Measurements from ENCODE around the gene MAML3. TPM values are rescaled to one million over a fixed set of nuclear protein-coding genes. Genes with fewer than 3 reads are reported as not detected.

The MAML3 gene
- total RNA-seq, 6 experiments from 2014 or later: 1.2 to 1.9 (median 1.6) TPM

DNA sequence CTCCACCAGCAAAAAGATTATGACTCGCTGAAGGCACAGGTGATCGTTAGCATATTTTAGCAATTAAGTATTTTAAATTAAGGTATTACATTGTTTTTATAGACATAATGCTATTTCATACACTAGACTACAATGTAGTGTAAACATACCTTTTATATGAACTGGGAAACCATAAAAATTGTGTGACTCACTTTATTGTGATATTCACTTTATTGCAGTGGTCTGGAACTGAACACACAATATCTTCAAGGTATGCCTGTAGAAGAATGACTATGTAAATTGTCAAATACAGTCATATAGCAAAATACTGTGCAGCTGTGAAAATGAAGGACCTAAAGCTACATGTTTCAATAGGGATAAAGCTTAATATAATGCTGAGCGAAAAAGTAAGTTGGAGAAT is 26.6 kb upstream of the MAML3 start:
- no peak for TF ChIP-seq CTCF (IDR thresholded peaks at IDR 0.05)
- no peak overlapping the region for H3K27ac Mint-ChIP-seq
- no peaks in the 10 kb centered on the region for H3K9me3 Mint-ChIP-seq
- no peaks in the 10 kb centered on the region for H3K36me3 Mint-ChIP-seq (ENCODE audit: low read depth)
- H3K27me3 Mint-ChIP-seq (ENCODE audit: insufficient read depth): no peaks in the 10 kb centered on the region; the same call in 1 of the 2 replicates
- peaks cover 18% of the 10 kb centered on the region for H3K4me1 Mint-ChIP-seq (ENCODE audit: low read depth)
- no peak overlapping the region for H3K4me3 Mint-ChIP-seq
- no peak for DNase-seq

- no peaks in the 10 kb centered on the region for H3K9me3 Mint-ChIP-seq
Observed at GRCh38 chr4:140176735-140177134, 22.8 kb upstream of the MAML3 start.

DNA sequence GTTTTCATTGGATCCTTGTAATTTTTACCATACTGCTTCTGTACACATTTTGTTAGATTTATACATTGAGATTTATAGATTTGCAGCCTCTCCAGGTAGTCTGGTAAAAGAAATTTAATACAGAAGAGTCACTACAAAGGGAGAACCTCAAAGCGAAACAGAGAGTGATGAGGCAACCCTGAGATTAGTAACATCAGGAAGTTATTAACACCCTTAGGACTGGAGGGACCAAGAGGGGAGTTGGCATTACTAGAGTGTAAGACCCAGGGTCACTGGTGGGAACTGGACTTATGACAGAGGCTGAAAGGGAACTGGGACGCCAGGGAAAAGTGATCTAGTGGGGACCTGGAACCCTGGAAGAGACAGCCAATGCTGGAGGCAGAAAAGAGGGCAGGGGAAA is 20.6 kb upstream of the MAML3 start:
- peaks cover 18% of the 10 kb centered on the region for H3K4me1 Mint-ChIP-seq (ENCODE audit: low read depth)

More at GRCh38 chr4:140176735-140177134, 22.8 kb upstream of the MAML3 start:
- Mint-ChIP-seq H3K4me3 (no peak overlapping the region), H3K4me1 (ENCODE audit: low read depth) (peaks cover 18% of the 10 kb centered on the region), H3K27ac (no peak overlapping the region), H3K27me3 (ENCODE audit: insufficient read depth) (peaks cover 1% of the 10 kb centered on the region; the same call in 1 of the 2 replicates), H3K36me3 (ENCODE audit: low read depth) (no peaks in the 10 kb centered on the region)
- no peak for TF ChIP-seq CTCF (IDR thresholded peaks at IDR 0.05)
- peak; percentile 38 for DNase-seq

GRCh38 chr4:140172960-140173359 is 19.0 kb upstream of the MAML3 start:
- DNase-seq: no peak
- TF ChIP-seq CTCF (IDR thresholded peaks at IDR 0.05): no peak
- Mint-ChIP-seq H3K9me3 (no peaks in the 10 kb centered on the region), H3K27ac (no peak overlapping the region), H3K27me3 (ENCODE audit: insufficient read depth) (peaks cover 1% of the 10 kb centered on the region; the same call in 1 of the 2 replicates), H3K4me1 (ENCODE audit: low read depth) (peaks cover 18% of the 10 kb centered on the region), H3K36me3 (ENCODE audit: low read depth) (no peaks in the 10 kb centered on the region), H3K4me3 (no peak overlapping the region)

More for the DNA sequence above, 20.6 kb upstream of the MAML3 start:
- Mint-ChIP-seq H3K4me3 (no peak overlapping the region), H3K9me3 (no peaks in the 10 kb centered on the region), H3K36me3 (ENCODE audit: low read depth) (no peaks in the 10 kb centered on the region), H3K27ac (no peak overlapping the region), H3K27me3 (ENCODE audit: insufficient read depth) (peaks cover 1% of the 10 kb centered on the region; the same call in 1 of the 2 replicates)
- TF ChIP-seq CTCF (IDR thresholded peaks at IDR 0.05): no peak
- DNase-seq: no peak

DNA sequence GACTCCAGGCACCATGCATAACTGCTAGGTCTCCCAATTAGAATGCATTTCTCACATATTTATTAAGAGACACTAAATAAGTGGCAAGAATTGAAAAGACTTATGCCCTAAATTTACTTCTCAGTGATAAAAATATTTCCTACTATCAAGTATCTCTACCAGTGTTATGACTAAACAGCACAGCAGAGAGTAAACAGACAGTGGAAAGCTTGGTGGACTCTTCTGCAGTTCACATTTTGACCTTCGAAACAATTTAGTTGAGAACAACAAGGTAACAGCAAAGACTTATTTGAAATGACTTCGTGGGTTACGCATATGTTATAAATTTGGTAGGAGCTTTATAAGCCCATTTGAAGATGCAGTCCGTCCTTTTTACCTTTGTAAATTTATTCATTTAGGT is 16.3 kb upstream of the MAML3 start:
- peaks cover 1% of the 10 kb centered on the region; the same call in 1 of the 2 replicates for H3K27me3 Mint-ChIP-seq (ENCODE audit: insufficient read depth)
- no peak for TF ChIP-seq CTCF (IDR thresholded peaks at IDR 0.05)
- no peaks in the 10 kb centered on the region for H3K9me3 Mint-ChIP-seq
- no peaks in the 10 kb centered on the region for H3K4me1 Mint-ChIP-seq (ENCODE audit: low read depth)
- no peaks in the 10 kb centered on the region for H3K36me3 Mint-ChIP-seq (ENCODE audit: low read depth)
- no peak overlapping the region for H3K4me3 Mint-ChIP-seq
- no peak for DNase-seq
- no peak overlapping the region for H3K27ac Mint-ChIP-seq

GRCh38 chr4:140168936-140169335 is 15.0 kb upstream of the MAML3 start:
- no peaks in the 10 kb centered on the region for H3K9me3 Mint-ChIP-seq
- DNase-seq: no peak
- H3K27me3 Mint-ChIP-seq (ENCODE audit: insufficient read depth): no peaks in the 10 kb centered on the region; the same call in 1 of the 2 replicates
- H3K4me3 Mint-ChIP-seq: no peak overlapping the region
- H3K36me3 Mint-ChIP-seq (ENCODE audit: low read depth): no peaks in the 10 kb centered on the region
- TF ChIP-seq CTCF (IDR thresholded peaks at IDR 0.05): no peak
- no peaks in the 10 kb centered on the region for H3K4me1 Mint-ChIP-seq (ENCODE audit: low read depth)
- no peak overlapping the region for H3K27ac Mint-ChIP-seq

All from HFFc6 (cell line).